Measurements from ENCODE around the gene PTH1R.

DNA sequence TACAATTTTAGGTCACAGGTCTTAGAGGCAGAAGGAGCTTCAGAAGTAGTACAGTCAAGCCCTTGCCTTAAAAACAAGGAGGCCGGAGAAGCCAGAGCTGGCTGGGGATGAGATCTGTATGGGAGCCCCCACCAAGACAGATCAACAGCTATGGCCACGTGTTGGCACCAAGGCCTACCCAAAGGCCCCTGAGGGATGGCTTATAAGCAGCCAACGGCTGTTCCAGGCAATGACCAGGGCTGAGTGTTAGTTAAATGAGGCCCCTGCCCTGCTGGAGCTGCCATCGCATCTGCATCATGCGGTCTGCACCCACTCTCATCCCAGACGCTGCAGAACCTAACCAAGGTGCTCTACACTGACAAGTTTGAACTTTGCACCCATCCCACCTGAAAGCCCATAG, 55.7 kb downstream of the PTH1R start:
- TF ChIP-seq, protein P1, sequence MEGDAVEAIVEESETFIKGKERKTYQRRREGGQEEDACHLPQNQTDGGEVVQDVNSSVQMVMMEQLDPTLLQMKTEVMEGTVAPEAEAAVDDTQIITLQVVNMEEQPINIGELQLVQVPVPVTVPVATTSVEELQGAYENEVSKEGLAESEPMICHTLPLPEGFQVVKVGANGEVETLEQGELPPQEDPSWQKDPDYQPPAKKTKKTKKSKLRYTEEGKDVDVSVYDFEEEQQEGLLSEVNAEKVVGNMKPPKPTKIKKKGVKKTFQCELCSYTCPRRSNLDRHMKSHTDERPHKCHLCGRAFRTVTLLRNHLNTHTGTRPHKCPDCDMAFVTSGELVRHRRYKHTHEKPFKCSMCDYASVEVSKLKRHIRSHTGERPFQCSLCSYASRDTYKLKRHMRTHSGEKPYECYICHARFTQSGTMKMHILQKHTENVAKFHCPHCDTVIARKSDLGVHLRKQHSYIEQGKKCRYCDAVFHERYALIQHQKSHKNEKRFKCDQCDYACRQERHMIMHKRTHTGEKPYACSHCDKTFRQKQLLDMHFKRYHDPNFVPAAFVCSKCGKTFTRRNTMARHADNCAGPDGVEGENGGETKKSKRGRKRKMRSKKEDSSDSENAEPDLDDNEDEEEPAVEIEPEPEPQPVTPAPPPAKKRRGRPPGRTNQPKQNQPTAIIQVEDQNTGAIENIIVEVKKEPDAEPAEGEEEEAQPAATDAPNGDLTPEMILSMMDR (IDR thresholded peaks at IDR 0.05; ENCODE audit: borderline replicate concordance, extremely low read depth, low read length, poor library complexity, severe bottlenecking), result no peak
- TF ChIP-seq EZH2 (IDR thresholded peaks at IDR 0.05; ENCODE audit: borderline replicate concordance, low read depth, low read length, severe bottlenecking), result no peak
